T47D (cell line): Measurements from ENCODE around the gene CTIF.

Experiments used
- DNase-seq, 2 experiments: peaks; one replicate each; pipeline versions ENCODE4 v3.0.0 to v3.0.0-alpha.2; 2011 to 2012; ENCODE audit warnings: low read depth in 1 of 2, low spot score in 1 of 2
- JUND ChIP-seq: IDR thresholded peaks from 2 replicates; pipeline ENCODE4 v1.6.1; 2012; ENCODE audit warnings: low read depth
- in situ Hi-C: cut with HindIII; loops from 2 replicates; pipeline ENCODE4 v1.10.0; 2016; ENCODE audit warnings: low sequenced_read_pairs, low pct_unique_long_range_greater_than_20kb

The CTIF gene

DNA sequence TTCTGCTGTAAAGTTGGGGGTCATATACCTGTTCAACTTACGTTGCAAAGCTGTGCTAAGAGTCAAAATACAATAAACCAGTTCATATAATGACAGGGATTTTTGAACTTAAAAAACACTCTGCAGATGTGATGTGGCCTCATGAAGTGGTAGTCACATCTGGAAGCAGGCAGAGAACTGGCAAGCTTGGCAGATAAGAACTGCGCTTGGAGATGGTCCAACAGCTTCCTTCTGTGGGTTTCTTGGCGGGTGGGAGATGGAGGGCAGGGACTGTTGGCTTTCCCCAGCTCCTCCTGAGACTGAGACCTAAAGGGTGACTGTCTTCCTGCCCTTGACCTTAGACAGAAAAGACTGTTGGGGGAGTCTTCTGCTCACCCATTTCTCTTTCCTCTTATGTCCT is 140.4 kb downstream of the CTIF start:
- no peak for TF ChIP-seq JUND
- in situ Hi-C loops: no loop called here
- DNase-seq: no peak

DNA sequence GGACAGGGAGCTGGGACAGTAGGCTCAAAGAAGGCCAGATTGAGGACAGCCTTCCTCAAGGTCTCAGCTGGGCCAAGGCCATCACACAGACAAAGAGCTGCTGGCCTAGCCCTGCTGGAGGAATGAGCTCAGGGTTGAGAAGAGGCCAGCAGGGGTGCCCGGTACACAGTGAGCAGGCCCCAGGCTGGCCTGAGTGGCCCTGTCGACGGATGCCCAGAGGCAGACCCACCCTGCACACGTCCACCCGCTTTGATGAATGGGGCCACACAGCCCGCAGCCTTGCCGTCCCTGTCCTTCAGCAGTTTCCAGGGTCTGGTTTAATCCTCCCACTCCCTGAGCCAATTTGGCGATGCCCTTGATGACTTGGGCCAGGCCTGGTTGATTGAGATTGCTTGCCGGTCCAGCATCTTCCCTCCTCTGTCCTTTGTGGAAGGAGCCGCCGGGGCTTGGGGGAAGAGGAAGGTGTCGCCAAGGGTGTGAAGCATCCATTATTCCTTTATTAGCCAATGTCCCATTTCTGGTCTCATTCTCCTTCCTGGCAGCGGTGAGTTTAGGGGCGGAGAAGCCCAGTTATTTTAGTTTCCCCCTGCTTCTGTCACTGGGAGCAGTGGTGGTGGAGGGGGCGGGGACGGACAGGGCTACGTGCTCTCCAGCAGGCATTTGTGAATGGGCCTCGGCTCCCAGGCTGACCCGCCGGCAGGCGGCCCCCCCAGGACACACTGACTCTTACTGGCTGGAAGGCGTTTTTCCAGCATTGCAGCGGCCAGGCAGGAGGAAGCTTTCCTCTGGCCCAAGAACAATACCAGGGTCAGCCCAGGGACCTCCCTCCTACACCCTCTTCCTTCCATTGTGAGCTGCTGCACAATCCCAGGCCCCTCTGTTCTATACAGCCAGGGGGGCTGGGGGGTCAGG is 141.8 kb downstream of the CTIF start:
- no peak for TF ChIP-seq JUND
- no peak for DNase-seq
- in situ Hi-C loops: no loop called here

DNA sequence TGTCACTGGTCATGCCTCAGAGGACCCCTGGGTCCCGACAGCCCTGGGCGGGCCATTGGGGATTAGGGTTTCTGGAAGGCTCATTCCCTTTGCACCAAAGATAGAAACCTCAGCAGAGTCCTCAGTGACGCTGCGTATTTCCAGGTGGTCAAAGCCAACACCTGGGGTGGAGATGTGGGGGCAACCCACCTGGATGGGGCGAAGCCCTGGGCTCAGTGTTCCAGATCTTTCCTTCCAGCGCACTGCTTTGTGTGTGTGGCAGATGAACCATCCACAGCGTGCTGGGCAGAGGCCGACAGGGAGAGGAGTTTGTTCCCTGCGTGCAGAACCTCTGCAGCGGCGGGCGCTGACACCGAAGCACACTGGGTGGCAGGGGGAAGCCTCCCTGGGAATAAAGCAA is 143.9 kb downstream of the CTIF start:
- in situ Hi-C loops: no loop called here
- no peak for DNase-seq
- TF ChIP-seq JUND: no peak

DNA sequence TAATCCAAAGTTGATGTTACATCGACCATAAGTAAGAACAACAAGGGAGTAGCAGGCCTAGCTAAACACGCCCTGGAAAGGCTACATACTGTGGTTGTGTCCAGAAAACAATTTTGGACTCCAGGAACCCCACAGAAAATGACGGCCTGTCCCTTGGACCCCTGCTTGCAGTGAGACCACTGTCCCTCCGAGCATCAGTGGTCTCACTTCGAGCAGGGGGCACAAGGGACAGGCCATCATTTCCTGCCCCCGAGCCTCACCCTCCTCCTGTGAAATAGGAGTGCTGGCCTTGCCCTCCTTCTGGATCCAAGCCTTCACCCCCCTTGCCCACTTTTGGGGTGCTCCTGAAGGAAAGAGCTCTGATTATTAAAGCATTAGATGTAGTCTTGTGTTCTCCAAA is 144.4 kb downstream of the CTIF start:
- DNase-seq: no peak
- in situ Hi-C loops: no loop called here
- no peak for TF ChIP-seq JUND

DNA sequence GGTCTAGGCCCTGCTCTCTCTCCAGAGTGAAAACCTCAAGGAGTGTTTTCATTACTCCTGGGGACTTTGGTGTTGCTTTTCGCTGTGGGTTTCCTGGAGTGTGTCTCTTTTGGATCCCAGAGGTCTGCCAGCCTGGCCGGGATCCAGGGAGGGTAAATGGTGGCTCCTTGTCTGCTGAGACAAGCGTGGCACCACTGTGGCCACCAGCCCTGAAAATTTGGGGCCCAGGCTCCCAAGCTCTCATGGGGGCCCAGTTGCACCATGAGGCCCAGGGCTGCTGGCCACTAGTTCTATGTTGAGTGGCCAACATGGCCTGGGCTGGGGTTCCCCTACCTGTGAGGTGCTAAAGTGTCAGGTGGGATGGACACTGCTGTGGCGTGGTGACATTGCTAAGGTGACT is 144.8 kb downstream of the CTIF start:
- in situ Hi-C loops: no loop called here
- no peak for DNase-seq
- TF ChIP-seq JUND: no peak

DNA sequence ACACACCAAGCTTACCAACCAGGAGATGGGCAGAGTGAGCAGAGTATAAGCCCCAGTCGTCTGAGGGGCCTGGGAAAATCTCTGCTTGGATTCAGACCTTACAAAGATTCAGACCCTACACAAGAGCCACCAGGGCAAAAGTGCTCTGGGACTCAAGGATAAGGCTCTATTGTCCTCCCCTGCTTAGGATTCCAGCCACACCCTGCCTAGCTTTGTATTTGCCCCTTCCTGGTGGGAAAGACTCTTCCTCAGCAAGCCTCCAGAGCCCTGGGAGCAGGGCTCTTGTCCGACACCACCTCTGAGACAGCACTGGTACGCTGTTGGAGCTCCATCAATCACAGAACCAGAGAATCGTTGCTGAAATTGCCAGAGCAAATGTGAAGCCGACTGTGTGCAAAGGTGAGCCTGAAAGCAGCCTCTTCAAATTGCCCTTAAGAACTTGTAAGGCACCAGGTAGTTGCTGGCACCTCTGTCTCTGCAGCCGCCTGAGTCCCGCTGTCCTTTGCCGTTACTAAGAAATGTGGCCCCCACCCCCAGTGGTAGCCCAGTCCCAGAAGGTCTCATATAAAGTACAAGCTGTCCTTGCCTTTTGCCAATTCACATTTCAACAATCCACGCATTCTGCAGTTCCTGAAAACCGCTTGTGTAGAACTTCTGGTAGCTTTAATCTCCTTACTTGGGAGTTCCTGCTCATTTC is 148.7 kb downstream of the CTIF start:
- in situ Hi-C loops: no loop called here
- no peak for DNase-seq
- no peak for TF ChIP-seq JUND

DNA sequence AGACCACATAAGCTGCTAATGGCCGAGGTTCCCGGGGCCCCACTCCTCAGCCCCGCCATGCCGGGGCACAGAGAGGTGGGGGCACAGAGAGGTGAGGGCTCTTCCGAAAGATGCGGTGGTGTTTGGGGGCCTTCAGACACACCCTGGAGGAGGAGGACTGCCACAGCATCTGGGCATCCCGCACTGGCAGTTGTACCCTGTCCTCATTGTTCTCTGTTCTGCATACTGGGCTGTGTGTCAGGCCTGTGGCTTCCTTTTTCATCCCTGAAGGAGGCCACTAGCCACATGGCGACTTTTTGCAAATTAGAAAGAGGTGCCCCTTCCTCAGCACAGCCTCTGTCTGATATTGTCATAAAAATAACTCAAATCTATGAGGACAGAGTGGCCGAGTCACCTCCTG is 150.1 kb downstream of the CTIF start:
- no peak for DNase-seq
- TF ChIP-seq JUND: no peak
- in situ Hi-C loops: no loop called here

DNA sequence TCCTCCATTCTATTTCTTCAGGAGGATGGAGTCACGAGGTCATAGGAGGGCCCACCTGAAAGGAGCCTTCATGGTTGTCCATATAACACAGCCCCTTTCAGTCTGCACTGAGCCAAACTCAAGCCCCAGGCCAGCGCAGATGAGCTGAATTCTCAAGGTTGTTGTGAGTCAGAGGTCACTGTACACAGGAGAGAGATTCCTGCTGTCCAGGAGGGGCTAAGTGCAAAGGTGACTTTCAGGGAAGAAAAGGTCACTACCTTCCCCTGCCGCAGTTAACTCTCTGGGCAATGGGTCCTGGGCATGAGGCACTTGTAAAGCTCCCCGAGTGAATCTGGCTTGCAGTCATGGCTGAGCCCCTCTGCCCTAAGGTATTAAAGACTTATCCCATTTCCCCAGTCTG is 150.7 kb downstream of the CTIF start:
- in situ Hi-C loops: no loop called here
- no peak for DNase-seq
- no peak for TF ChIP-seq JUND

DNA sequence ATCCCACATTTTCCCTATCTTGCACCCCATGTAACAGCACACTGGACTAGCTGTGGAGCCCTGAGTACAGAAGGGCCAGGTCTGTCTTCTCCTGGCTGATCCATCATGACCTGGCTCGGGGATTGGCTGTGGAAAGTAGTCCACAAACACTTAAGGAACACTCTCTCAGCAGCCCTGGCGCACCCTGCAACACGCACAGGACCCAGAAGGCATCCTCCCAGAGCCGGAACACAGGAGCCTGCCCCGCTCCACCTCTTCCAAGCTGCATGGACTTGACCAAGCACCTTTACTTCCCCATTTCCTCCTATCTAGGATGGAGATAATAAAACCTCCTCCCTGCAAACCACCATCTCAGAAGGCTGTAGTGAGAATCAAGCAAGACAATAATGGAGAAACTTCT is 151.7 kb downstream of the CTIF start:
- in situ Hi-C loops: no loop called here
- DNase-seq: no peak
- TF ChIP-seq JUND: no peak

DNA sequence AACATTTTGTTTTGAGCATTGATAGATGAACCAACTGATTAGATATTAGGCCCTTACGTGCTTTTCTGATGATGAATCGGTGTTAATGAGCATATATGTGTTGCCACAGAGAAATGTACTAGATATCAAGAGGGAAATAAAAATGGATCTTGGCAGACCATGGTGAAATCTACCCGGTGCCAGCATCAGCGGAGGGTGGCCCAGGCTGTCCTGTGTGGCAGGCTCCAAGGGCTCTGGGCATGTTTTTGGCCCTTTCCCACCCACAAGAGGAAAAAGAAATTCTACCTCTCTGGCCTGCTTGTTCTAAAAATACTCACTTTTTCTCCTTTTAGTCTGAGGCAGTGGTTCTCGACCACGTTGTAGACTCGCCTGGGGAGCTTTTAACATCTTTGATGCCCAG is 154.2 kb downstream of the CTIF start:
- DNase-seq: no peak
- no peak for TF ChIP-seq JUND
- in situ Hi-C loops: no loop called here

DNA sequence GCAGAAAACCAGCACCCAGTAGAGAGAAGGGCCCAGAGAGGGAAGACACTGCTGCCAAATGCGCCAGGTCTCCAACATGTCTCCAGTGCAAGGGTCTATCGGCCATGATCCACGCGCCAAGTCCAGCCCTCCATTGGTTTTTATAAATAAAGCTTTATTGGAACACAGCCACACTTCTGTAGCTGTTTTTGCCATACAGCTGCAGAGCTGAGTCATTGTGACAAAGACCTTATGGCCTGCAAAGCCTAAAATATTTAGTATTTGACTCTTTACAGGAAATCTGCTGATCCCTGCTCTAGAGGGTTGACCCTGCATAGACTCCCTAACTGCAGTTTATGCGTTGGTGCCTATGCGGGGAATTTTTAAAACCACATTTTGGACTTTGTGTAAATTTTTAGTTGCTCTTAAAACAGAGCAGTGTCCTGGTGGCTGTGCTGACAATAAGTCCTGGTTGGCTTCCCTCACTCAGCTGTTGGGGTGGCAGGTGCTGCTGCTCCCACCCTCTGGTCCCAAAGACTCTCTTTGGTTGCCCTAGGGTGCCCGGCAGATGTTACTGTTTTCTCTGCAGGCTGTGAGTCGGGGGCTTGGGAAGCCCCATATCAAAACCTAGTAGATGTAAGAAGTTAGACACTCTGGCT is 154.9 kb downstream of the CTIF start:
- DNase-seq: no peak
- in situ Hi-C loops: no loop called here
- no peak for TF ChIP-seq JUND

DNA sequence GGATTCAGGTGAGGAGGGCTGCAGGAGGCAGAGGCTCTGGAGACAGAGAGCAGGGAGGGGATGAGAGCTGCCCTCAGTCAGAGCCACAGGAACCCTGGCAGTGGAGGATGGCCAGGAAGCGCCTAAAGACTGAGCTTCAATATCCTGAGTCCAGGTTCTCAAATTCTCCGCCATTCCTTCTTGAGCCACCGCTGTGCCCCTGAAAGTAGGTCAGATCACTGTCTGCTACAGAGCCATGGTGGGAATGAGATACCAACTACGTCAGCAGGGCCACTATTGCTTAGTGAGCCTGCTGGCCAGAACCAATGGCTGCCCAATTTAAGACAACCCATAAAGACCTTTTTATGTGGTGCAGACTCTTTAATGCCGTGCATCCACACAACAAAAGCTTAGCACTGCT is 155.5 kb downstream of the CTIF start:
- in situ Hi-C loops: no loop called here
- DNase-seq: no peak
- TF ChIP-seq JUND: no peak

DNA sequence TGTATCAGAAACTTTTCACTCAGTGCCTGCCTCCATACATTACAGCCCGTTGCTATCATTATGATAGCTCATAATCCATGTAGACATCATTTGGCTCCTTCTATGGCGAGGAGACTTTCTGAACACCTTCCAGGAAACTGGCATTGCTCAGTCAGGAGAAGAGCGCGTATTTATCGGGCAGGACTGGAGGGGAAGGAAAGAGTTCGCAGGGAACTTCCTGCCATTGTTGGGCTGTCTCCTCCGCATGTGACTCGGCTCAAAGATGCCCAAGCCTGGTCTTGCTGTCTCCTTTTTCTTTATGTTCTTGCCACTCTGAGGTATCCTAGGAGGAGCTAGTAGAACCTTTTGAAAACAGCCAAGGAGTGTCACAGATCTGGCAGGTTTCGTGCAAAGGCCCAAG is 156.8 kb downstream of the CTIF start:
- no peak for TF ChIP-seq JUND
- DNase-seq: no peak
- in situ Hi-C loops: no loop called here
